ENCODE measurements around the gene PGLYRP2.

DNA sequence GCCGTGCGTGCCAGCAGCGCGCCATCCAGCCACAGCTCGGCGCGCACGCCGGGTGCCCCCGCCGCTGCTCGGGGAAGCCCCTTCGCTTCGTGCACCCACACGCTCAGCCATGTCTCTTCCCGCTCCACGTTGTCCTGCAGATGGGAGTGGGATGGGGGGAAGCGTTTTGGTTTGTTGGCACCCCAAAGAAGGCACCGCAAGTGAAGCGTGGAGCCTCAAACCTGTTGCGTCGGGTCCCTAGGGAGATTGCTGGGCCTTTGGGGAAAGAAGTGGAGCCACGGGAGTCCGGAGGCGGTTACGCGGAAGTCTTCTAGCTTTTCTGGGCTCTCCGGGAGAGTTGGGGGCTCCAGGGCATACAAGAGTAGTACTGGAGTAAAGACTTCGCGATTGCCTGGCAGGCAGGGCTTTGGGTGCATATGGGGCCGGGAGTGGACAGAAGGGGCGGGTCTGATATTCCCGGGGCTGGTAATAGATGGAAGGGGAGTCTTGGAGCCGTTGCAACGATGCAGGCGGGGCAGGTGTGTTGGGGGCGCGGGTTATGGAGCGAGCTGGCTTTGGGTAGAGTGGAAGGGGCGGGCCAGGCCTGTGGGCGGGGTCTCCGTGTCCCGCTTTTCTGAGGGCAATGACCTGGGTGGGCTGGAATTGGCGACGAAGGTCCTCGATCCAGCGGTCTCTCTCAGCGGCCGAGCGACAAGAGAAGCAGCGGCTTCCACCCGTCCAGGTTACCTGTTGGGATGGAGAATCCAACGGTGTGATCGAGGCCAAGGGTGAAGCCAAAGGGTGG, 21.4 kb downstream of the PGLYRP2 start:
- TF ChIP-seq CTCF (IDR thresholded peaks at IDR 0.05) (no peak), POLR2A (IDR thresholded peaks at IDR 0.05) (no peak)

All from lower leg skin (tissue), 3 donors.